ENCODE data around the gene CHST1.

CHST1 gene

GRCh38 chr11:45677770-45678512 is 12.5 kb upstream of the CHST1 start:
- Mint-ChIP-seq H3K9me3 (no peaks in the 10 kb centered on the region), H3K4me3 (no peak overlapping the region), H3K36me3 (ENCODE audit: low read depth) (no peaks in the 10 kb centered on the region), H3K27me3 (ENCODE audit: low read depth) (peaks cover 14% of the 10 kb centered on the region), H3K4me1 (no peaks in the 10 kb centered on the region), H3K27ac (no peak overlapping the region)
- no peak for TF ChIP-seq CTCF (IDR thresholded peaks at IDR 0.05; ENCODE audit: unreplicated experiment in 3 of 3)

- no peaks in the 10 kb centered on the region for H3K9me3 Mint-ChIP-seq
- no peak for TF ChIP-seq CTCF (IDR thresholded peaks at IDR 0.05; ENCODE audit: unreplicated experiment in 3 of 3)
- H3K4me3 Mint-ChIP-seq, result no peak overlapping the region
- H3K4me1 Mint-ChIP-seq, result no peaks in the 10 kb centered on the region
- no peaks in the 10 kb centered on the region for H3K36me3 Mint-ChIP-seq (ENCODE audit: low read depth)
- H3K27me3 Mint-ChIP-seq (ENCODE audit: low read depth), result peaks cover 9% of the 10 kb centered on the region
- H3K27ac Mint-ChIP-seq, result no peak overlapping the region
Observed at GRCh38 chr11:45676522-45677095, 11.2 kb upstream of the CHST1 start.

- Mint-ChIP-seq H3K27me3 (ENCODE audit: low read depth) (peaks cover 8% of the 10 kb centered on the region), H3K27ac (no peak overlapping the region), H3K4me3 (no peak overlapping the region), H3K9me3 (no peaks in the 10 kb centered on the region), H3K4me1 (no peaks in the 10 kb centered on the region), H3K36me3 (ENCODE audit: low read depth) (no peaks in the 10 kb centered on the region)
- TF ChIP-seq CTCF (IDR thresholded peaks at IDR 0.05; ENCODE audit: unreplicated experiment in 3 of 3), result no peak
Observed at GRCh38 chr11:45675646-45676045, 10.2 kb upstream of the CHST1 start.

DNA sequence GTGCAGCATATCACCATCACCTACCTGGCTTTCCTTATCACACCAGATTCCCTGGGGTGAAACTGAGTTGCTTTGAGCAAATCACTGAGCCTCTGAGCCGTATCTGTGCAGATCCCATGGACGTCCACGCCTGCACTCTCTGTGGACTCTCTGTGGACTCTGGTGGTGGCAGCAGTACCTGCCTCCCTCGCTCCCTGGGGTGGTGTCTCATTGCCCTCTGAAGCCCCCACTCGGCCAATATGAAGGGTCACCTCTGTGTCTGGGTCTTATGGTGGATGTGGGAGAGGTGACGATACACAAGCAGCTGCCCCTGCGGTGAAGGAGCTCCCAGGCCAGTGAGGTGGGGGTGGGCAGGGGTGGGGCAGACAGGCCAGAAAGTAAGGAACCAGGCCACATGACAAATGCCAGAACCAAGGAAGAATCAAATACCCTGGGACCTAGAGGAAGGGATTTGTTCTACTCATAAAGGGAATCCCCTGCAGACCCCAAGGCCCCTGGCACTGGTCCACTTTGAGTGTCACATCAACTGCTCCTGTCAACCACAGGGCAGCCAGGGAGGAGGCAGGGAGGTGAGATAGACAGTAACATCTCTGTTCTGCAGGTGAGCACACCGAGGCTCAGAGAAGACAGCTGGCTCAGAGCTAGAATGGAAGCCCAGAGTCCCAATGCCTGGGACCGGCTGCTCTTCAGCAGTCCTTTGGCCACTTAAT is 9.2 kb upstream of the CHST1 start:
- Mint-ChIP-seq H3K9me3 (no peaks in the 10 kb centered on the region), H3K4me3 (no peak overlapping the region), H3K36me3 (ENCODE audit: low read depth) (no peaks in the 10 kb centered on the region), H3K27me3 (ENCODE audit: low read depth) (peaks cover 14% of the 10 kb centered on the region), H3K4me1 (no peaks in the 10 kb centered on the region), H3K27ac (no peak overlapping the region)
- no peak for TF ChIP-seq CTCF (IDR thresholded peaks at IDR 0.05; ENCODE audit: unreplicated experiment in 3 of 3)

DNA sequence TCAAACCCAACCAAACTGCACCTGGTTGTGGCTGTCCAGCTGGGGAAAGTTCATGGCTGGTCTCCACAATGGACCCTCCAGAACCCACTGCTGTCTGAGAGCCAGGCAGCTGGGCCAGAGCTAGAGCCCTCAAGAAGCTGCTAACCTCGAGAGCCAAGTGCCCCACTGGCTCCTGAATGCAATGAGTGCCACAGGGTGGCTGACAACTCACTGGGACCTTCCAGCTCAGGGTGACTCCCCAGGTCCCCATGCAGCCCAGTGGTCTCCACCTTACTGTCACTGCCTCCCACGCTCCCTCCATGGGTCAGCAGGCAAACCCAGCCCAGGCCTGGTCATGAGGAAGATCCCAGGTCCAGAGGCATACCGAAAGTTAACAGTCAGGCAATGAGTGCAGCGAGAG is 8.0 kb upstream of the CHST1 start:
- no peak overlapping the region for H3K27ac Mint-ChIP-seq
- H3K4me3 Mint-ChIP-seq, result no peak overlapping the region
- H3K4me1 Mint-ChIP-seq, result peaks cover 7% of the 10 kb centered on the region
- peaks cover 24% of the 10 kb centered on the region for H3K27me3 Mint-ChIP-seq (ENCODE audit: low read depth)
- TF ChIP-seq CTCF (IDR thresholded peaks at IDR 0.05; ENCODE audit: unreplicated experiment in 3 of 3), result no peak
- H3K36me3 Mint-ChIP-seq (ENCODE audit: low read depth), result no peaks in the 10 kb centered on the region
- no peaks in the 10 kb centered on the region for H3K9me3 Mint-ChIP-seq

Measured in nephron (organoid).